Measurements from ENCODE around the gene ITGA2B.
"Not testable (repeated sequence)": the region's sequence is repeated elsewhere in the genome, so short reads cannot be mapped to it uniquely, and the experiment has no call there.

Gene ITGA2B

GRCh38 chr17:44334727-44335126, 54.7 kb downstream of the ITGA2B start:
- Histone ChIP-seq H2AFZ (ENCODE audit: low read depth, low read length) (no peak overlapping the region), H3K36me3 (ENCODE audit: insufficient read depth, low read length) (no peaks in the 10 kb centered on the region), H3K4me1 (ENCODE audit: insufficient read depth, low read length) (peaks cover 4% of the 10 kb centered on the region), H3K27me3 (ENCODE audit: insufficient read depth, low read length) (peaks cover 36% of the 10 kb centered on the region), H3K9me3 (ENCODE audit: low read length) (no peaks in the 10 kb centered on the region), H3K4me3 (ENCODE audit: low read length) (no peak overlapping the region)

DNA sequence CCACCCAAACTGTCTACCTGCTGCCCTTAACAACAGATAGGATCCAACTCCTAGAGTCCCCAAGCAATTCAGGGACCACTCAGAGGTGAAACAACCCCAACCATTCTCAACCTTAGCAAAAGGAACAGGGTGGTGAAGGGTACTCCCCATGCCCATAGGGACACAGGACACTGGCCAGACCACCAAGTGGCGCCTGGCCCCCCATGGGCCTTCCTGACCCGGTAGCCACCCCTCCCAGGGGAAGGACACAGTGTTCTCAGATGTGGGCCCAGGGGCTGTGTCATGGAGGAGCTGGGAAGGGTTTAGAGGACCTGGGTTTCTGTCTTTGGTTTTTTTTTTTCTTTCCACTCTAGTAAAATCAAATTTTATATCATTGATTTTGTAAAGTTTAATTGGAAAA, 55.1 kb downstream of the ITGA2B start:
- H3K9me3 ChIP-seq (ENCODE audit: low read length) = no peaks in the 10 kb centered on the region
- H3K36me3 ChIP-seq (ENCODE audit: insufficient read depth, low read length) = no peaks in the 10 kb centered on the region
- no peak overlapping the region for H3K4me3 ChIP-seq (ENCODE audit: low read length)
- H3K27me3 ChIP-seq (ENCODE audit: insufficient read depth, low read length) = peaks cover 36% of the 10 kb centered on the region
- H3K4me1 ChIP-seq (ENCODE audit: insufficient read depth, low read length) = peaks cover 4% of the 10 kb centered on the region
- no peak overlapping the region for H2AFZ ChIP-seq (ENCODE audit: low read depth, low read length)

GRCh38 chr17:44333371-44333770, 56.1 kb downstream of the ITGA2B start:
- H3K27me3 ChIP-seq (ENCODE audit: insufficient read depth, low read length) = peaks cover 32% of the 10 kb centered on the region
- H3K9me3 ChIP-seq (ENCODE audit: low read length) = no peaks in the 10 kb centered on the region
- H3K4me1 ChIP-seq (ENCODE audit: insufficient read depth, low read length) = peaks cover 4% of the 10 kb centered on the region
- no peaks in the 10 kb centered on the region for H3K36me3 ChIP-seq (ENCODE audit: insufficient read depth, low read length)
- H2AFZ ChIP-seq (ENCODE audit: low read depth, low read length) = no peak overlapping the region
- H3K4me3 ChIP-seq (ENCODE audit: low read length) = no peak overlapping the region

GRCh38 chr17:44331249-44331760, 58.1 kb downstream of the ITGA2B start:
- H3K4me3 ChIP-seq (ENCODE audit: low read length) = no peak overlapping the region
- no peak overlapping the region for H2AFZ ChIP-seq (ENCODE audit: low read depth, low read length)
- peaks cover 23% of the 10 kb centered on the region for H3K27me3 ChIP-seq (ENCODE audit: insufficient read depth, low read length)

DNA sequence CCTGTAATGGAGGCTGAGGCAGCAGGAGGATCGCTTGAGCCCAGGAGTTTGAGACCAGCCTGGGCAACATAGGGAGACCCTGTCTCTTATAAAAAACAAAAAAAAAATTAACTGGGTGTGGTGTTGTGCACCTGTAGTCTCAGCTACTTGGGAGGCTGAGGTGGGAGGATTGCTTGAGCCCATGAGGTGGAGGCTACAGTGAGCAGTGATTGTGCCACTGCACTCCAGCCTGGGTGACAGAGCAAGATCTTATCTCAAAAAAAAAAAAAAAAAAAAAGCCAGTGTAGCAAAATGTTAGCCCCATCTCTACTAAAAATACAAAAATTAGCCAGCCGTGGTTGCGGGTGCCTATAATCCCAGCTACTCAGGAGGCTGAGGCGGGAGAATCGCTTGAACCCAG, 59.2 kb downstream of the ITGA2B start:
- H3K27me3 ChIP-seq (ENCODE audit: insufficient read depth, low read length) = peaks cover 16% of the 10 kb centered on the region
- H2AFZ ChIP-seq (ENCODE audit: low read depth, low read length); H3K36me3 ChIP-seq (ENCODE audit: insufficient read depth, low read length); H3K9me3 ChIP-seq (ENCODE audit: low read length); H3K4me1 ChIP-seq (ENCODE audit: insufficient read depth, low read length); H3K4me3 ChIP-seq (ENCODE audit: low read length): not testable (repeated sequence)

More at GRCh38 chr17:44331249-44331760, 58.1 kb downstream of the ITGA2B start:
- Histone ChIP-seq H3K9me3 (ENCODE audit: low read length) (no peaks in the 10 kb centered on the region), H3K36me3 (ENCODE audit: insufficient read depth, low read length) (no peaks in the 10 kb centered on the region), H3K4me1 (ENCODE audit: insufficient read depth, low read length) (peaks cover 4% of the 10 kb centered on the region)

- not testable (repeated sequence) for H2AFZ ChIP-seq (ENCODE audit: low read depth, low read length); H3K4me3 ChIP-seq (ENCODE audit: low read length); H3K9me3 ChIP-seq (ENCODE audit: low read length); H3K36me3 ChIP-seq (ENCODE audit: insufficient read depth, low read length); H3K4me1 ChIP-seq (ENCODE audit: insufficient read depth, low read length)
- H3K27me3 ChIP-seq (ENCODE audit: insufficient read depth, low read length) = peaks cover 11% of the 10 kb centered on the region
Measured at GRCh38 chr17:44329516-44329915, 59.9 kb downstream of the ITGA2B start.

GRCh38 chr17:44327715-44328449, 61.6 kb downstream of the ITGA2B start:
- H2AFZ ChIP-seq (ENCODE audit: low read depth, low read length) = no peak overlapping the region
- H3K9me3 ChIP-seq (ENCODE audit: low read length) = no peaks in the 10 kb centered on the region
- H3K4me3 ChIP-seq (ENCODE audit: low read length) = no peak overlapping the region
- H3K4me1 ChIP-seq (ENCODE audit: insufficient read depth, low read length) = peaks cover 12% of the 10 kb centered on the region
- H3K36me3 ChIP-seq (ENCODE audit: insufficient read depth, low read length) = no peaks in the 10 kb centered on the region
- no peaks in the 10 kb centered on the region for H3K27me3 ChIP-seq (ENCODE audit: insufficient read depth, low read length)

GRCh38 chr17:44326861-44327444, 62.5 kb downstream of the ITGA2B start:
- Histone ChIP-seq H3K9me3 (ENCODE audit: low read length) (no peaks in the 10 kb centered on the region), H3K27me3 (ENCODE audit: insufficient read depth, low read length) (no peaks in the 10 kb centered on the region), H3K4me1 (ENCODE audit: insufficient read depth, low read length) (peaks cover 12% of the 10 kb centered on the region), H3K4me3 (ENCODE audit: low read length) (no peak overlapping the region), H3K36me3 (ENCODE audit: insufficient read depth, low read length) (peaks cover 2% of the 10 kb centered on the region), H2AFZ (ENCODE audit: low read depth, low read length) (no peak overlapping the region)

DNA sequence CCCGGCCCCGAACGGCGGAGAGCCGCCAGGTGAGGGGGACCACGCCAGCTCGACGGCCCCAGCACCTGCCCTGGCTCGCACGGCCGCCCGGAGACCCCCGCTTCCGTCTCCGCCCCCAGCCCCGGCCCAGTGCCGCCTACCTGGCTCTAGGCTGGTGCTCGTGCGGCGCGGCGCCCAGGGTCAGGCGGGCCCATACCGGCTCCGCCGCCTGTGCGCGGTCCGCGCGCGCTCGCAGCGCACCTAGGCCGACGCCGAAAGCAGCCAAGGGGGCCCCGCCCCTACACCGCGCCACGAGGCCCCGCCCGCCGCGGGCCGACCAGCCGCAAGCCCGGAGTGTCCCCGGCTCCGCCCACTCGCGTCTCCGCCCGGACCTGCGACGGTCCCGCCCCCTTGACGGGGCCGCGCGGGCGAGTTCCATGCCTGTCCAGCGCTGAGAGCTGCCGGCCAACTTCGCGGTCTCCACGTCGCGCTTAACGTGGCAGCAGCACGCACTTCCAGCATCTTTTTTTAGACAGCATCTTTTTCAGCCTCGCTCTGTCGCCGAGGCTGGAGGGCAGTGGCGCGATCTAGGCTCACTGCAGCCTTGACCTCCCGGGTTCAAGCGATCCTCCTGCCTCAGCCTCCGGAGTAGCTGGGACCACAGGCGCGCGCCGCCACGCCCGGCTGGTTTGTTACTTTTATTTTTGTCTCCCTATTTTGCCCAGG, 64.7 kb downstream of the ITGA2B start, which contains the start of gene SLC25A39:
Gene SLC25A39 (minus strand): TSS at position 253 of the 705 bp plus-strand sequence. CDS start 1,261 bp downstream, outside the sequence.
- peak within 1 kb of the TSS; percentile 94 for H3K4me3 ChIP-seq (ENCODE audit: low read length)
- H3K27me3 ChIP-seq (ENCODE audit: insufficient read depth, low read length) = no peaks in the 10 kb centered on the region
- H3K9me3 ChIP-seq (ENCODE audit: low read length) = no peaks in the 10 kb centered on the region
- H2AFZ ChIP-seq (ENCODE audit: low read depth, low read length) = peak within 1 kb of the TSS; percentile 92
- H3K36me3 ChIP-seq (ENCODE audit: insufficient read depth, low read length) = peaks cover 18% of the 10 kb centered on the region
- H3K4me1 ChIP-seq (ENCODE audit: insufficient read depth, low read length) = peaks cover 8% of the 10 kb centered on the region

DNA sequence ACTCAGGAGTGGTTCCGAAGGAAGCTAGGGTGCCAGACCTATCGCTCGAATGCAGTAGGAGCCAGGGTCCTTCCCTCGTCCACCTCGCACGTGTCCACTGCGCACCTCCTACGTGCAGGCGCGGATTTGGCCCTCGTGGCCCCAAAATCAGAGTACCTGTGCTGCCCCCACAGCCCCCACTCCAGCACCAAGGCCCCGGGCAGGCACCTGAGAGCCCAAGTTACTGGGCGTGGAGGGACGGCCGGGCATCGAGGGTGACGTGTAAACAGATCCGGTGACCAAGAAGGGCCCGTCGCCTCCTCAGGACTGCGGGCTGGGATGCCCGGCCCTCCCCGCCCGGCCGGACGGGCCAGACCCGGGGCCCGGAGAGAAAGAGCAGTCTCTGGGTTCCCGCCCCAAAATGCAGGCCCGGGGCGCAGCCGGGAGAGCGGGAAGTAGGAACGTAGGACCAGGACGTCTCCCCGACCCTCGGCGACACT, 65.3 kb downstream of the ITGA2B start:
- Histone ChIP-seq H3K36me3 (ENCODE audit: insufficient read depth, low read length) (peaks cover 22% of the 10 kb centered on the region), H2AFZ (ENCODE audit: low read depth, low read length) (peak overlapping the region; percentile 48), H3K9me3 (ENCODE audit: low read length) (no peaks in the 10 kb centered on the region), H3K4me1 (ENCODE audit: insufficient read depth, low read length) (peaks cover 8% of the 10 kb centered on the region), H3K4me3 (ENCODE audit: low read length) (peak overlapping the region; percentile 94), H3K27me3 (ENCODE audit: insufficient read depth, low read length) (no peaks in the 10 kb centered on the region)

- Histone ChIP-seq H3K9me3 (ENCODE audit: low read length) (no peaks in the 10 kb centered on the region), H2AFZ (ENCODE audit: low read depth, low read length) (no peak overlapping the region), H3K4me3 (ENCODE audit: low read length) (peak overlapping the region; percentile 94), H3K36me3 (ENCODE audit: insufficient read depth, low read length) (peaks cover 22% of the 10 kb centered on the region), H3K27me3 (ENCODE audit: insufficient read depth, low read length) (no peaks in the 10 kb centered on the region), H3K4me1 (ENCODE audit: insufficient read depth, low read length) (peaks cover 8% of the 10 kb centered on the region)
Measured at GRCh38 chr17:44323359-44324091, 65.9 kb downstream of the ITGA2B start.

DNA sequence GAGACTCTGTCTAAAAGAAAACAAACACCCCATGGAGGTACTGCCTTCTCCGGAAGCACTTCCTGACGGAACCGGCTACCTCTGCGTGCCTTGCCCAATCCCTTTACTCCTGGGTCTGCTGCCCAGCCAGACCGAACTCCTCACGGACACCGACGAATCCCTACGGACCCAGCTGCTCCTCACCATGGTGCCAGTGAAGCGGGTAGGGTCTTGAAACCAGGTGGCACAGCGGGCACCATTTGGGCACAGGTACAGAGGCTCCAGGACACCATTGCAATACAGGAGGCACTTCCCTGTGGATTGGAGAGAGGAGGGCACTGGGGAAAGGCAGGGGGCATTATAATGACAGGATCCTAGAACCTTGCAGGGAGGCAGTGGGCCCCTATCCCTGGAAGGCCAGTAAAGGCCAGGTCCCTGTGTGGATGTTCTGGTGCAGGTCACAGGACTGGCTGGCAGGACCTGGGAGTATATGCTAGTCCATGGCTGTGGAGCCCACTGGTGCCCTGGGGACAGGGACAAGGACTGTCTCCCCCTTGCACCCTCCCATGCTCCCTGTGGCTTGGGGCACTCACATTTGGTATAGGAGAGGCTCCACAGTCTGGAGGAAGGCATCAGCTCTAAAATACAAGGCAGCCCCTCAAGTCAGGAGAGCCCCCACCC, 67.1 kb downstream of the ITGA2B start:
- peaks cover 8% of the 10 kb centered on the region for H3K4me1 ChIP-seq (ENCODE audit: insufficient read depth, low read length)
- H2AFZ ChIP-seq (ENCODE audit: low read depth, low read length) = no peak overlapping the region
- H3K27me3 ChIP-seq (ENCODE audit: insufficient read depth, low read length) = peaks cover 1% of the 10 kb centered on the region
- peaks cover 22% of the 10 kb centered on the region for H3K36me3 ChIP-seq (ENCODE audit: insufficient read depth, low read length)
- H3K4me3 ChIP-seq (ENCODE audit: low read length) = no peak overlapping the region
- peaks cover 2% of the 10 kb centered on the region for H3K9me3 ChIP-seq (ENCODE audit: low read length)
